Liver (tissue), 9 donors: ENCODE results near the gene PTBP3. TPM values are rescaled to one million over a fixed set of nuclear protein-coding genes. Genes with fewer than 3 reads are reported as not detected.

Experiments used
- DNase-seq: peaks from one replicate; pipeline ENCODE4 v3.0.0-alpha.2; 2017; ENCODE audit warnings: low spot score
- H3K27ac ChIP-seq, 2 donors: one replicate each; pipeline ENCODE4 v1.7.0; 2013; ENCODE audit warnings: inconsistent platforms in 2 of 2, low read length in 2 of 2, control low read depth in 1 of 2, low read depth in 1 of 2, mild to moderate bottlenecking in 1 of 2
- H3K27me3 ChIP-seq, 4 donors: one replicate each; pipeline versions ENCODE4 v1.6.1 to v1.7.0; 2013; ENCODE audit warnings: low read length in 3 of 4, inconsistent platforms in 1 of 4, mild to moderate bottlenecking in 1 of 4, moderate library complexity in 1 of 4; ENCODE audit not compliant: control insufficient read depth in 4 of 4, insufficient read depth in 4 of 4
- H3K36me3 ChIP-seq, 4 donors: one replicate each; pipeline versions ENCODE4 v1.6.1 to v1.7.0; 2013; ENCODE audit warnings: low read length in 3 of 4, mild to moderate bottlenecking in 3 of 4, low read depth in 1 of 4, moderate library complexity in 1 of 4; ENCODE audit not compliant: control insufficient read depth in 4 of 4, insufficient read depth in 3 of 4
- H3K4me1 ChIP-seq, 4 donors: one replicate each; pipeline versions ENCODE4 v1.6.1 to v1.7.0; 2013; ENCODE audit warnings: low read length in 3 of 4, mild to moderate bottlenecking in 3 of 4, moderate library complexity in 1 of 4; ENCODE audit not compliant: control insufficient read depth in 4 of 4, insufficient read depth in 4 of 4
- H3K4me3 ChIP-seq, 3 donors: one replicate each; pipeline versions ENCODE4 v1.6.1 to v1.7.0; 2013; ENCODE audit warnings: low read length in 3 of 3, control low read depth in 1 of 3, low read depth in 1 of 3, mild to moderate bottlenecking in 1 of 3
- H3K9ac ChIP-seq, 2 donors: one replicate each; pipeline ENCODE4 v1.7.0; 2013; ENCODE audit warnings: low read length in 2 of 2, mild to moderate bottlenecking in 2 of 2, moderate library complexity in 2 of 2, control low read depth in 1 of 2, low read depth in 1 of 2
- H3K9me3 ChIP-seq, 4 donors: one replicate each; pipeline versions ENCODE4 v1.6.1 to v1.7.0; 2013; ENCODE audit warnings: low read length in 3 of 4; ENCODE audit not compliant: control insufficient read depth in 4 of 4
- FOXA1 ChIP-seq: IDR thresholded peaks from 2 replicates; pipeline ENCODE4 v1.6.1; 2016; ENCODE audit warnings: antibody characterized with exemption
- FOXA2 ChIP-seq: IDR thresholded peaks from 2 replicates; pipeline ENCODE4 v1.6.1; 2016; ENCODE audit warnings: antibody characterized with exemption
- GABPA ChIP-seq, 2 donors: IDR thresholded peaks in 1 of 2; conservative IDR thresholded peaks in 1 of 2; 2 replicates each; pipeline ENCODE4 v1.6.1; 2016; ENCODE audit warnings: antibody characterized with exemption in 2 of 2, mild to moderate bottlenecking in 1 of 2, moderate library complexity in 1 of 2
- HNF4A ChIP-seq, 2 donors: conservative IDR thresholded peaks; 2 replicates each; pipeline ENCODE4 v1.6.1; 2016; ENCODE audit warnings: antibody characterized with exemption in 2 of 2, mild to moderate bottlenecking in 2 of 2
- NR2F2 ChIP-seq: IDR thresholded peaks from 2 replicates; pipeline ENCODE4 v1.6.1; 2016; ENCODE audit warnings: antibody characterized with exemption
- RAD21 ChIP-seq, 2 donors: IDR thresholded peaks; 2 replicates each; pipeline ENCODE4 v1.6.1; 2016; ENCODE audit warnings: antibody characterized with exemption in 2 of 2, mild to moderate bottlenecking in 2 of 2
- TAF1 ChIP-seq: conservative IDR thresholded peaks from 2 replicates; pipeline ENCODE4 v1.6.1; 2016; ENCODE audit warnings: antibody characterized with exemption, mild to moderate bottlenecking
- YY1 ChIP-seq: IDR thresholded peaks from 2 replicates; pipeline ENCODE4 v1.6.1; 2016; ENCODE audit warnings: antibody characterized with exemption, mild to moderate bottlenecking
- WGBS: extraction: QIAGEN DNeasy Blood & Tissue Kit; methylation state at CpG from one replicate; pipeline ENCODE4 v1.1.7; 2013; 5-methylcytosine and 5-hydroxymethylcytosine counted together
- polyA plus RNA-seq, 2 donors: library from polyadenylated mRNA; stranded (reverse) in 1 of 2; unstranded in 1 of 2; fragments of 200-250 nt in 1 of 2; fragments of >200 nt in 1 of 2; fragmentation: Nextera tagmentation in 1 of 2; extraction: Ambion mirVana in 1 of 2; gene quantifications; one replicate each; pipeline versions ENCODE4 v1.2.1 to v1.2.3, GENCODE V29; 2013 to 2015
- total RNA-seq, 2 donors: library from RNA; depleted of rRNA; stranded (reverse); fragments of >200 nt; gene quantifications; one replicate each; pipeline ENCODE4 v1.2.3, GENCODE V29; 2014
- TF ChIP-seq, protein P1 (sequence below): IDR thresholded peaks from 2 replicates; pipeline ENCODE4 v1.6.1; 2016; ENCODE audit warnings: antibody characterized with exemption
- TF ChIP-seq, protein P2 (sequence below): IDR thresholded peaks from 2 replicates; pipeline ENCODE4 v1.6.1; 2016; ENCODE audit warnings: antibody characterized with exemption
- TF ChIP-seq, protein P3 (sequence below): IDR thresholded peaks from 2 replicates; pipeline ENCODE4 v1.6.1; 2016; ENCODE audit warnings: antibody characterized with exemption
- TF ChIP-seq, protein P4 (sequence below): fragments of 150-350 bp; IDR thresholded peaks from 2 replicates; pipeline ENCODE4 v1.5.1; 2017; ENCODE audit warnings: improper control_type of control experiment, low read depth, low read length; ENCODE audit not compliant: missing input control
- donor health status: healthy.
- donor health status: healthy.
- donor health status: healthy.
- donor health status: healthy.
- donor health status: healthy.

The PTBP3 gene
- total and polyA plus RNA-seq, 4 donors, result 4.3 to 34.1 (median 9.2) TPM

DNA sequence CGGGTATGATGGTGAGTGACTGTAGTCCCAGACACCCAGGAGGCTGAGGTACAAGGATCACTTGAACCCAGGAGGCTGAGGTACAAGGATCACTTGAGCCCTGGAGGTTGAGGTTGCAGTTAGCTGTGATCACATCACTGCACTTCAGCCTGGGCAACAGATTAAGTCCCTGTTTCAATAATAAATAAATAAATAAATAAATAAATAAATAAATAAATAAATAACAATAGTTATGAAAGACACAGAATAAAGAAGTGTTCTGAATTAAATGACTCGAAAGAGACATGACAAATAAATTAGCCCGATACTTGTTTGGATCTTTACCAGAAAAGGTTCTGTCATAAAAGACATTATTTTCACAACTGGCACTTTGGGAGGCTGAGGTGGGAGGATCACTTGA, 86.3 kb downstream of the PTBP3 start:
- Histone ChIP-seq H3K4me1 (peaks cover 0 to 9% (median 4%) of the 10 kb centered on the region in 4 donors), H3K9ac (no peak overlapping the region), H3K9me3 (no peaks in the 10 kb centered on the region), H3K36me3 (peaks cover 0 to 9% (median 3%) of the 10 kb centered on the region in 4 donors), H3K27me3 (no peaks in the 10 kb centered on the region), H3K4me3 (no peak overlapping the region), H3K27ac (no peak overlapping the region)
- TF ChIP-seq, protein P1, sequence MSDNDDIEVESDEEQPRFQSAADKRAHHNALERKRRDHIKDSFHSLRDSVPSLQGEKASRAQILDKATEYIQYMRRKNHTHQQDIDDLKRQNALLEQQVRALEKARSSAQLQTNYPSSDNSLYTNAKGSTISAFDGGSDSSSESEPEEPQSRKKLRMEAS, result no peak
- no peak for TF ChIP-seq GABPA (IDR thresholded peaks at IDR 0.05 in 1 of 2, conservative IDR thresholded peaks at IDR 0.05 in 1 of 2)
- WGBS, result 97% methylated on average over 3 of the region's 3 CpGs
- no peak for DNase-seq

DNA sequence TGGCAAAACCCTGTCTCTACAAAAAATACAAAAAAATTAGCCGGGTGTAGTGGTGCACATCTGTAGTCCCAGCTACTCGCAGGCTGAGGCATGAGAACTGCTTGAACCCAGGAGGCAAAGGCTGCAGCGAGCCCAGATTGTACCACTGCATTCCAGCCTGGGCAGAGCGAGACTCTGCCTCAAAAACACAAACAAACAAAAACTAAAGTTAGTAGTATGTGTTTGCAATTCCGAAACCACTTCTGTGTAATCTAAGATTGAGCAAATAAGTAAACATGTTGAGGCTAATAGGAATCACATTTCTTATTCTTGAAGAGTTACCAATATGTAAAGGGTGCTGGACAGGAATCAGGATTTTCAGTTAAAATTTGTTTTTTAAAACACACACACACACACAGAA, 88.3 kb downstream of the PTBP3 start:
- Histone ChIP-seq H3K36me3 (peaks cover 0 to 5% (median 0%) of the 10 kb centered on the region in 4 donors), H3K27me3 (no peaks in the 10 kb centered on the region), H3K9me3 (no peaks in the 10 kb centered on the region), H3K4me1 (peaks cover 0 to 9% (median 4%) of the 10 kb centered on the region in 4 donors), H3K4me3 (no peak overlapping the region), H3K9ac (no peak overlapping the region), H3K27ac (no peak overlapping the region)
- WGBS, result 54% methylated on average over 5 of the region's 5 CpGs
- no peak for DNase-seq
- TF ChIP-seq, protein P2, sequence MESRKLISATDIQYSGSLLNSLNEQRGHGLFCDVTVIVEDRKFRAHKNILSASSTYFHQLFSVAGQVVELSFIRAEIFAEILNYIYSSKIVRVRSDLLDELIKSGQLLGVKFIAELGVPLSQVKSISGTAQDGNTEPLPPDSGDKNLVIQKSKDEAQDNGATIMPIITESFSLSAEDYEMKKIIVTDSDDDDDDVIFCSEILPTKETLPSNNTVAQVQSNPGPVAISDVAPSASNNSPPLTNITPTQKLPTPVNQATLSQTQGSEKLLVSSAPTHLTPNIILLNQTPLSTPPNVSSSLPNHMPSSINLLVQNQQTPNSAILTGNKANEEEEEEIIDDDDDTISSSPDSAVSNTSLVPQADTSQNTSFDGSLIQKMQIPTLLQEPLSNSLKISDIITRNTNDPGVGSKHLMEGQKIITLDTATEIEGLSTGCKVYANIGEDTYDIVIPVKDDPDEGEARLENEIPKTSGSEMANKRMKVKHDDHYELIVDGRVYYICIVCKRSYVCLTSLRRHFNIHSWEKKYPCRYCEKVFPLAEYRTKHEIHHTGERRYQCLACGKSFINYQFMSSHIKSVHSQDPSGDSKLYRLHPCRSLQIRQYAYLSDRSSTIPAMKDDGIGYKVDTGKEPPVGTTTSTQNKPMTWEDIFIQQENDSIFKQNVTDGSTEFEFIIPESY, result no peak
- TF ChIP-seq, protein P3, sequence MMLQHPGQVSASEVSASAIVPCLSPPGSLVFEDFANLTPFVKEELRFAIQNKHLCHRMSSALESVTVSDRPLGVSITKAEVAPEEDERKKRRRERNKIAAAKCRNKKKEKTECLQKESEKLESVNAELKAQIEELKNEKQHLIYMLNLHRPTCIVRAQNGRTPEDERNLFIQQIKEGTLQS, result no peak
- peak; percentile 33 for TF ChIP-seq FOXA2
- TF ChIP-seq HNF4A (conservative IDR thresholded peaks at IDR 0.05), result peak; percentile 18 to 28

DNA sequence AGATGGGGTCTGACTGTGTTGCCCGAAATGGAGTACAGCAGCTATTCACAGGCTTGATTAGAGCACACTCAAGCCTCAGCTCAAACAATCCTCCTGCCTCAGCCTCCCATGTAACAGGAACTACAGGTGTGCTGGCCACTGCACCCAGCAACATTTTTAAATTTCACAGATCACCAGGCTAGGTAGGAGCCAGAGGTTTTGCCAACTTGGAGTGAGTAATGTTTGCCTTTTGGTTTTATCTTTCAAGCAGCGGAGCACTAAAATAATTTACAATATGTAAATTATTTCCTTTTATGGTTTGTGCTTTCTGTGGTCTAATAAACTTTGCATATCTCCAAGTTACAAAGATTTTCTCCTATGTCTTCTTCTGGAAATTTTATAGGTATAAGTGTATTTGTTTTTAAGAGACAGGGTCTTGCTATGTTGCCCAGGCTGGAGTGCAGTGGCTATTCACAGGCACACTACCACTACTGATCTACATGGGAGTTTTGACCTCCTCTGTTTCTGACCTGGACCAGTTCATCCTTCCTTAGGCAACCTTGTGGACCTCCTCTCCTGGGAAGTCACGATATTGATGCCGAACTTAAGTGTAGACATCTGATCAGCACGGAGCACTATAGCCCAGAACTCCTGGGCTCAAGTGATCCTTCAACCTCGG, 91.1 kb downstream of the PTBP3 start:
- TF ChIP-seq NR2F2 (no peak), FOXA1 (no peak), YY1 (no peak), TAF1 (no peak), RAD21 (IDR thresholded peaks at IDR 0.05) (no peak)
- TF ChIP-seq, protein P2, result no peak
- TF ChIP-seq, protein P4, sequence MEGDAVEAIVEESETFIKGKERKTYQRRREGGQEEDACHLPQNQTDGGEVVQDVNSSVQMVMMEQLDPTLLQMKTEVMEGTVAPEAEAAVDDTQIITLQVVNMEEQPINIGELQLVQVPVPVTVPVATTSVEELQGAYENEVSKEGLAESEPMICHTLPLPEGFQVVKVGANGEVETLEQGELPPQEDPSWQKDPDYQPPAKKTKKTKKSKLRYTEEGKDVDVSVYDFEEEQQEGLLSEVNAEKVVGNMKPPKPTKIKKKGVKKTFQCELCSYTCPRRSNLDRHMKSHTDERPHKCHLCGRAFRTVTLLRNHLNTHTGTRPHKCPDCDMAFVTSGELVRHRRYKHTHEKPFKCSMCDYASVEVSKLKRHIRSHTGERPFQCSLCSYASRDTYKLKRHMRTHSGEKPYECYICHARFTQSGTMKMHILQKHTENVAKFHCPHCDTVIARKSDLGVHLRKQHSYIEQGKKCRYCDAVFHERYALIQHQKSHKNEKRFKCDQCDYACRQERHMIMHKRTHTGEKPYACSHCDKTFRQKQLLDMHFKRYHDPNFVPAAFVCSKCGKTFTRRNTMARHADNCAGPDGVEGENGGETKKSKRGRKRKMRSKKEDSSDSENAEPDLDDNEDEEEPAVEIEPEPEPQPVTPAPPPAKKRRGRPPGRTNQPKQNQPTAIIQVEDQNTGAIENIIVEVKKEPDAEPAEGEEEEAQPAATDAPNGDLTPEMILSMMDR, result no peak
- TF ChIP-seq, protein P1, result no peak
- peaks cover 0 to 5% (median 0%) of the 10 kb centered on the region in 4 donors for H3K36me3 ChIP-seq
- H3K27ac ChIP-seq, result no peak overlapping the region
- peaks cover 0 to 9% (median 4%) of the 10 kb centered on the region in 4 donors for H3K4me1 ChIP-seq
- DNase-seq, result no peak
- H3K9me3 ChIP-seq, result no peaks in the 10 kb centered on the region
- H3K27me3 ChIP-seq, result no peaks in the 10 kb centered on the region
- H3K9ac ChIP-seq, result no peak overlapping the region
- WGBS, result 96% methylated on average over 6 of the region's 6 CpGs
- H3K4me3 ChIP-seq, result no peak overlapping the region
